Activated naive CD4-positive, alpha-beta T cell (primary cell): ENCODE results near the gene PDP2.
A peak's percentile ranks its signal among the peaks of the same experiment; 100 is the strongest.
"Not testable (repeated sequence)": the region's sequence is repeated elsewhere in the genome, so short reads cannot be mapped to it uniquely, and the experiment has no call there.

Experiments used
- DNase-seq, 4 experiments: peaks; one replicate each; lab custom pipeline; 2025; lab: John Stamatoyannopoulos, UW

The PDP2 gene

GRCh38 chr16:66886321-66886720 lies 6.0 kb downstream of the PDP2 start:
- no peak for DNase-seq

DNA sequence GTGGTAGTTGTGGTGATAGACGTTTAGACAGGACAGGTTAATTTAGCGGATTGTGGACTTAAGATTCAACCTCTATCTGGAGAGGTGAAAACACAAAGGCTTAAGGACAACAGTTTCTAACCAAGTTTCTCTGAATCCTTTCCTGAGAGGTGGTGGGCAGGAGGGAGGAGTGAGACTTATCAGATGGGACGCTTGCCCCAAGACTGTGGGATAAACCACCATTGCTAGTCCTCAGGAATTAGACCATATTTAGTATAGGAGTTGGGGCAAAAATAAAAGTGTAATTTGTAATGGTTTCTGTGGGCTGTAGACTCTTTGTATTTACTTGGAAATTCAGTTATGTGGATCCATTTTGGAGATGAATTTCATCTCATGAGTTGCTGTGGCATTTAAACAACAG lies 6.6 kb downstream of the PDP2 start:
- no peak for DNase-seq

- no peak for DNase-seq
Observed at GRCh38 chr16:66888647-66889615, 8.6 kb downstream of the PDP2 start.

DNA sequence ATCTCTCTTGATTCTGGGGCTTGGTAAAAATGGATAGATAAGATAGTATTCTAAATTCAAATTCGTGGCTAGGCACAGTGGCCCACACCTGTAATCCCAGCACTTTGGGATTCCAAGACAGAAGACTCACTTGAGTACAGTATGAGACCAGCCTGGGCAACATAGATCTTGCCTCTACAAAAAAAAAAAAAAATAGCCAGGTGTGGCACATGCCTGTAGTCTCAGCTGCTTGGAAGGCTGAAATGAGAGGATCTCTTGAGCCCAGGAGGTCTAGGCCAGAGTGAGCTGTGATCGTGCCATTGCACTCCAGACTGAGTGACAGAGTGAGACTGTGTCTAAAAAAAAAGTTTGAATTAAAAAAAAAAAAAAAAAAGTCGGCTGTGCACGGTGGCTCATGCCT lies 9.3 kb downstream of the PDP2 start:
- no peak for DNase-seq

GRCh38 chr16:66890799-66891198 lies 10.5 kb downstream of the PDP2 start:
- no peak for DNase-seq

DNA sequence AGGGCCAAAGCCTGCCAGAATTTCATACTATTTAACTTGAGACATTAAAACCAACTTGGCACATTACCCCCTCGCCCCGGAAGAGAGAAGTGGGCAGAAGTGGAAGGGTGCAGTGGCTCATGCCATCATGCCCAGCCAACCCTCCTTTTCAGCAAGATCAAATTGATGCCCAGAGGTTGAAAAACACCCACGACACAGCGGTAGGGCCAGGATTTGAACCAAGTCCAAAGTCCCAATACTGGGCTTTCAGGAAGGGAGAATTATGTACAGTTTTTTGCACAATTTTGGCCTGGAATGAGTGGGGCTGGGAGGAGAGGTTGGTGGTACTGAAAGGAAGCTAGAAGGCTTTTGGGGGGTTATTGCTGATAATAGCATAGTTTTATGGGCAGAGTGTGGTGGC lies 11.0 kb downstream of the PDP2 start:
- DNase-seq: no peak

DNA sequence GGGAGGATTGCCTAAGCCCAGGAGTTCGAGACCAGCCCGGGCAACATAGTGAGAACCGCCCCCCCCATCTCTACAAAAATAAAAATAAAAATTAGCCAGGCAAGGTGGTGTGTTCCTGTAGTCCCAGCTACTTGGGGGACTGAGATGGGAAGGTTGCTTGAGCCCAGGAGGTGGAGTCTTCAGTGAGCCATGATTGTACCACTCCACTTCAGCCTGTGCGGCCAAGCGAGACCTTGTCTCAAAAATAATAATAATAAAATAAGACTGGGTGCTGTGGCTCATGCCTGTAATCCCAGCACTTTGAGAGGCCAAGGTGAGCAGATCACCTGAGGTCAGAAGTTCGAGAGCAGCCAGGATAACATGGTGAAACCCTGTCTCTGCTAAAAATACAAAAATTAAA lies 11.5 kb downstream of the PDP2 start:
- no peak for DNase-seq

GRCh38 chr16:66894055-66894454 lies 13.7 kb downstream of the PDP2 start:
- DNase-seq: no peak

DNA sequence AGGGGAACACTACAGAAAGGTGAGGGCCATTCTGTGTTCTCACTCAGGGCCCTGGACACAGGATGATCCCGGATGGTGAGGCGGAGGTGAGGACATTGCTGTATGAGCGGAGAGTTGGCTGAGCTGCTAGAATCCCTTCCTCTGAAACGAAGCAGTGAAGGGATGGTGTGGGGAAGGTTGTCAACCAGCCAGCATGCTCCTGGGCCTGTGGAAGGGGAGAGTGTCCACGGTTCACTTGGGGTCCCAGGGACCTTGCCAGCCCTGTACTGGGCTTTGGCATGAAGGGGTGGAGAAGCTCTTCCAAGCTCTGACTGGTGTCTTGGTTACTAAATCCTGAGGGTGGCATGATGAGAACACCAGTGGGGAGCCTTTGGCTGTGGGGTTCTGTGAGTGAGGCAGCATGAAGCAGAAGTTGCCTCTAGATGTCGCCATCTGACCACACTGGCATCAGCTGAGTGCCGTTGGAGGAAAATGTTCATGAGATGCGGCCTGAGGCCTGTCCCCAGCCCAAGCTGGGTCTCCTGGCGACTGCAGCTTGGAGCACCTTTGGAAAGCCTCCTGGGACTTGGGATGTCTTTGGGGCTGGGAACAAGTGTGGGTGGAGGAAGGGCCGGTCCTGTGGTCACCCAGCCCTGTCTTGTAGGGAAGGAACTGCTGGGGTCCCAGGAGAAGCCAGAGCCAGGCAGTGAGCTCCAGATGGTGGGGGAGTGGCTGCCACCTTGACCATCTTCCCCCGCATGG lies 14.8 kb downstream of the PDP2 start:
- peak in 3 of 4 experiments; percentile 9 to 25 (median 25) for DNase-seq

DNA sequence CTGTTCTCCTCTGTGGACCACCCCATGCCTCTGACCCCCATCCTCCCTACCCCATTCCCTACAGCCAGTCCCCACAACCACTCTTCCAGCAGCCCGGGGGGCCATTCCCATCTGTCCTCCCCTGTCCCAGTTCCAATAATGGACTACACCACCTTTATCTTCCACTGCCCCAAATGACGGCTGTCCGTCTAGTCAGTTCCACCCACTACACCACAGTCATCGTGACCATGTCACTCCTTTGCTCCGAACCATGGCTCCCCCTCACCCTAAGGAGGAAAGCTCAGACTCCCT lies 15.3 kb downstream of the PDP2 start:
- no peak for DNase-seq

- DNase-seq: no peak
Observed at GRCh38 chr16:66895999-66896398, 15.7 kb downstream of the PDP2 start.

DNA sequence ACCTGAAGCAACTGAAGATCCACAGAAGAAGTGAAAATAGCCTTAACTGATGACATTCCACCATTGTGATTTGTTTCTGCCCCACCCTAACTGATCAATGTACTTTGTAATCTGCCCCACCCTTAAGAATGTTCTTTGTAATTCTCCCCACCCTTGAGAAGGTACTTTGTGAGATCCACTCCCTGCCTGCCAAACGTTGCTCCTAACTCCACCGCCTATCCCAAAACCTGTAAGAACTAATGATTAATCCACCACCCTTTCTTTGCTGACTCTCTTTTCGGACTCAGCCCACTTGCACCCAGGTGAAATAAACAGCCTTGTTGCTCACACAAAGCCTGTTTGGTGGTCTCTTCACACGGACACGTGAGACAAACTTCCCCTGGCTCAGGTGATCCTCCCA lies 16.4 kb downstream of the PDP2 start:
- not testable (repeated sequence) for DNase-seq

DNA sequence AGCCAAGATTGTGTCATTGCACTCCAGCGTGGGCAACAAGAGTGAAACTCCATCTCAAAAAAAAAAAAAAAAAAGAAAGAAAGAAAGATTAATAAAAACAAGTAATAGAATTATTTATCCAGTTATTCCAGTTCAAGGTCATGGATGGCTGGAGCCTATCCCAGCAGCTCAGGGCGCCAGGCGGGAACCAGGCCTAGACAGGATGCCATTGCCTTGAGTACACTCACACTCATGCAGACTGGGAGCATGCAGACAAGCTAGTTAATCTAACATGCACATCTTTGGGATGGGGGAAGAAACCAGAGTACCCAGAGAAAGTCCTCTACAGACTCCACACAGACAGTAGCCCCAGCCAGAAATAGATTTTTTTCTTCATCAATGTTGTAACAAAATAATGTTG lies 17.9 kb downstream of the PDP2 start:
- DNase-seq: no peak

DNA sequence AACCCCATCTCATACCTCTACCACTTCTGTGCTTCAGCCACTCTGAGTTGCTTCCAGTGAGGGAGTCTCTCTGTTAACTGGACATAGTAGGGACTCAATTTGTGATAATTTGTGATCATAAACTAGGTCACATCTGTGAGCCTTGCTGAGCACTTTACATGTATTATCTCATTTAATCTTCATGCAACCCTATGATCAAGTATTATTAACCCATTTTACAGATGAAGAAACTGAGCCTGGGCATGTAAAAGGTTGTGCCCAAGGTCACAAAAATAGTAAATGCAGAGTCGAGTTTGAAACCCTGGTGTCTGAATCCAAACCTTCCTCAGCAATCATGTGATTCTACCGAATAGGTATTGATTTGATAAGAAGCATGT lies 18.6 kb downstream of the PDP2 start:
- DNase-seq: no peak

DNA sequence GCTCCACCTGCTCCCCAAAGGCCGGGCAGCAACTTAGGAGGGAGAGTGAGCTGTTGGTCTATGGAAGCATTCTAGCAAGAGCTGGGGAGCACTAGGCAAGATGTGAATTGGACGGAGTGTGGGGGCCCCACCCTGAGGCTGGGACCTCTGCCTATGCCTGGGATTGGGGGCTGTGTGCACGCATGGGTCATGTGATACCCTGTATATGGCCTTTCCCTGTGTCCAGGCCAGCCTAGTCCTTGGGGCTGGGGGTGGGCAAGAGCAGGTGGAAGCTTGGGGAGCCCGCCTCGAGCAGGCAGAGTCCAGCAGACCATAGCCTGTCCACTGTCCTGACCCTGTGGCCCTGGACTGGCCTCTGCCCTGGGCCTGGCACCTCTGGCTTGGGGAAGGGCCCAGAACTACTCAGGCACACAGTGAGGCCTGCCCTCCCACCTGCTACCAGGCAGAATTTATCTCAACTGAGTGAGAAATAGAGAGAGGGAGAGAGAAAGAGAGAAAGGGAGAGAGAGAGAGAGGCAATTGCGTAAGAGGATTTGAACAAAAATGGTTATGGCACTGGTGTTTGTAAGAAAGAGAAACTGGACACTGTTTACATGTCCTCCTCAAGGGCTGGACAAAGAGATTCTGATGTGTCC lies 19.1 kb downstream of the PDP2 start:
- DNase-seq: no peak

GRCh38 chr16:66899945-66900710 lies 19.8 kb downstream of the PDP2 start:
- no peak for DNase-seq

GRCh38 chr16:66900721-66901441 lies 20.6 kb downstream of the PDP2 start:
- DNase-seq: no peak

GRCh38 chr16:66901626-66902025 lies 21.3 kb downstream of the PDP2 start:
- no peak for DNase-seq

- no peak for DNase-seq
Observed at GRCh38 chr16:66902648-66903543, 22.6 kb downstream of the PDP2 start.
